NT2/D1 (cell line): ENCODE results near the gene ASPG.

Experiments used
- SUZ12 ChIP-seq: IDR thresholded peaks from 2 replicates; pipeline ENCODE4 v1.6.1; 2011; ENCODE audit not compliant: insufficient read length, insufficient read depth; ENCODE audit errors: extremely low read depth
- YY1 ChIP-seq: IDR thresholded peaks from 2 replicates; pipeline ENCODE4 v1.6.1; 2011; ENCODE audit not compliant: insufficient read length, insufficient read depth
- ZNF274 ChIP-seq: IDR thresholded peaks from 2 replicates; pipeline ENCODE4 v1.6.1; 2011; ENCODE audit warnings: mild to moderate bottlenecking, low read depth, low read length

- TF ChIP-seq YY1 = no peak
- no peak for TF ChIP-seq SUZ12
- TF ChIP-seq ZNF274 = no peak
Measured at GRCh38 chr14:104110491-104111209, 25.1 kb downstream of the ASPG start.
